Spleen (tissue), 11 donors: ENCODE measurements around the gene PHF20. TPM values are rescaled to one million over a fixed set of nuclear protein-coding genes. Genes with fewer than 3 reads are reported as not detected.
A peak's percentile ranks its signal among the peaks of the same experiment; 100 is the strongest.

Experiments
- DNase-seq: peaks from one replicate; pipeline ENCODE4 v3.0.0-alpha.2; 2020
- H3K27ac ChIP-seq, 8 donors: fragments of 200-600 bp; sonication (generic) in 7 of 8; 1 replicate in 4 of 8; 2 replicates in 4 of 8; pipeline versions ENCODE4 v1.5.0 to v1.8.0; 2016 to 2021; ENCODE audit warnings: inconsistent platforms in 4 of 8, mild to moderate bottlenecking in 4 of 8, moderate library complexity in 1 of 8
- H3K27me3 ChIP-seq, 7 donors: fragments of 200-600 bp; sonication (generic) in 6 of 7; replicated peaks in 1 of 7; 1 replicate in 4 of 7; 2 replicates in 3 of 7; pipeline versions ENCODE4 v1.5.0 to v1.8.0; 2016 to 2021; ENCODE audit warnings: inconsistent platforms in 3 of 7, mild to moderate bottlenecking in 1 of 7
- H3K36me3 ChIP-seq, 6 donors: fragments of 200-600 bp; sonication (generic) in 5 of 6; 1 replicate in 4 of 6; 2 replicates in 2 of 6; pipeline versions ENCODE4 v1.5.0 to v1.8.0; 2016 to 2021; ENCODE audit warnings: inconsistent platforms in 2 of 6
- H3K4me1 ChIP-seq, 6 donors: fragments of 200-600 bp; sonication (generic) in 5 of 6; 1 replicate in 3 of 6; 2 replicates in 3 of 6; pipeline versions ENCODE4 v1.5.0 to v1.8.0; 2016 to 2021; ENCODE audit warnings: inconsistent platforms in 3 of 6
- H3K4me3 ChIP-seq, 8 donors: fragments of 200-600 bp; sonication (generic) in 7 of 8; 1 replicate in 4 of 8; 2 replicates in 4 of 8; pipeline versions ENCODE4 v1.5.0 to v1.8.0; 2016 to 2021; ENCODE audit warnings: inconsistent platforms in 4 of 8, mild to moderate bottlenecking in 4 of 8, moderate library complexity in 2 of 8
- H3K9me3 ChIP-seq, 8 donors: fragments of 200-600 bp; sonication (generic) in 7 of 8; 1 replicate in 4 of 8; 2 replicates in 4 of 8; pipeline versions ENCODE4 v1.5.0 to v1.8.0; 2016 to 2021; ENCODE audit warnings: inconsistent platforms in 4 of 8
- POLR2A ChIP-seq, 3 donors: fragments of 450-650 bp; IDR thresholded peaks; one replicate each; pipeline ENCODE4 v1.5.1; 2017; ENCODE audit warnings: antibody characterized with exemption in 3 of 3, mild to moderate bottlenecking in 1 of 3
- POLR2AphosphoS5 ChIP-seq, 3 donors: sonication (generic); formaldehyde crosslinking; IDR thresholded peaks; one replicate each; pipeline ENCODE4 v1.5.1; 2017; ENCODE audit warnings: antibody characterized with exemption in 3 of 3
- WGBS, 5 donors: extraction: QIAGEN DNeasy Blood & Tissue Kit in 3 of 5; methylation state at CpG; one replicate each; pipeline versions ENCODE4 v1.1.5 to v1.1.7; 2013 to 2018; 5-methylcytosine and 5-hydroxymethylcytosine counted together
- intact Hi-C: fragments of 100-400 bp; cut with DNase I; formaldehyde crosslinking; loops from one replicate; pipeline ENCODE4 v1.15.0; 2023; ENCODE audit warnings: low total_unique reads
- polyA plus RNA-seq, 3 donors: library from polyadenylated mRNA; stranded (reverse); fragments of 200-250 nt; gene quantifications; one replicate each; pipeline ENCODE4 v1.2.1, GENCODE V29; 2013
- total RNA-seq, 7 donors: library from RNA; depleted of rRNA in 3 of 7; stranded (reverse); fragments of >200 nt in 3 of 7; fragmentation: NEBNext Ultra II Directional in 4 of 7; extraction: Animal tissue kit (Norgen Biotek cat#: 25700) in 4 of 7; gene quantifications; one replicate each; pipeline versions ENCODE4 v1.1.0 to v1.2.1, GENCODE V29; 2016 to 2021
- TF ChIP-seq, protein P1 (sequence below), 11 experiments: fragments of 200-600 bp in 7 of 11; fragments of 450-650 bp in 4 of 11; sonication (generic) in 4 of 11; IDR thresholded peaks in 8 of 11; conservative IDR thresholded peaks in 3 of 11; 1 replicate in 7 of 11; 2 replicates in 4 of 11; pipeline versions ENCODE4 v1.4.0 to v1.8.0; 2016 to 2021; ENCODE audit warnings: antibody characterized with exemption in 11 of 11, inconsistent platforms in 4 of 11, mild to moderate bottlenecking in 1 of 11
- donor health status: healthy with polysubstance abuse.
- donor health status: DM: no; HTN: no; CAD: no; lungs with moderate emphysema.
- donor health status: DM: no; HTN: no; CAD: no.
- donor health status: Bipolar disorder and iron deficiency.
- donor health status: healthy.
- donor health status: DM: no; HTN: no; CAD: no.
- donor health status: DM: yes; HTN: yes; CAD: no.

The PHF20 gene
- total and polyA plus RNA-seq, 10 donors = 40.0 to 89.9 (median 57.4) TPM

DNA sequence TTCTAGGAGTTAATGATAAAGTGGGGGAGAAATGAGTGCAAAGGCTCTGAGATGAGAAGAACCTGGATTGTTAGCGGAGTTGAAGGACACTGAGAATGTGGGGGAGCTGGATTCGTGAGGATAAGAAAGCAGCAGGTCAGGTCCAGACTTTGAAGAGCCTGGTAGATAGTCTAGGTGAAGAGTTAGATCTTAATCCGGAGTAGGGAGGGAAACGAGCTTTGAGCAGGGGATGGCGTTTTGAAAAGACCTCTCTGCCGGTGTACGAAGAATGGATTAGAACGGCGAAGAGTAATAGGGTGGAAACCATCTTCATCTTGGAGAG is 487 bp upstream of the PHF20 start:
- H3K9me3 ChIP-seq = no peaks in the 10 kb centered on the region
- no peaks in the 10 kb centered on the region for H3K27me3 ChIP-seq
- intact Hi-C loops = no loop called here
- no peak for DNase-seq
- peak overlapping the region; percentile 86 to 99 (median 94) for H3K27ac ChIP-seq
- peak overlapping the region in 2 of 8 donors; percentile 62 to 80 for H3K4me3 ChIP-seq
- TF ChIP-seq POLR2A (IDR thresholded peaks at IDR 0.05) (no peak), POLR2AphosphoS5 (IDR thresholded peaks at IDR 0.05) (no peak)
- TF ChIP-seq, protein P1, sequence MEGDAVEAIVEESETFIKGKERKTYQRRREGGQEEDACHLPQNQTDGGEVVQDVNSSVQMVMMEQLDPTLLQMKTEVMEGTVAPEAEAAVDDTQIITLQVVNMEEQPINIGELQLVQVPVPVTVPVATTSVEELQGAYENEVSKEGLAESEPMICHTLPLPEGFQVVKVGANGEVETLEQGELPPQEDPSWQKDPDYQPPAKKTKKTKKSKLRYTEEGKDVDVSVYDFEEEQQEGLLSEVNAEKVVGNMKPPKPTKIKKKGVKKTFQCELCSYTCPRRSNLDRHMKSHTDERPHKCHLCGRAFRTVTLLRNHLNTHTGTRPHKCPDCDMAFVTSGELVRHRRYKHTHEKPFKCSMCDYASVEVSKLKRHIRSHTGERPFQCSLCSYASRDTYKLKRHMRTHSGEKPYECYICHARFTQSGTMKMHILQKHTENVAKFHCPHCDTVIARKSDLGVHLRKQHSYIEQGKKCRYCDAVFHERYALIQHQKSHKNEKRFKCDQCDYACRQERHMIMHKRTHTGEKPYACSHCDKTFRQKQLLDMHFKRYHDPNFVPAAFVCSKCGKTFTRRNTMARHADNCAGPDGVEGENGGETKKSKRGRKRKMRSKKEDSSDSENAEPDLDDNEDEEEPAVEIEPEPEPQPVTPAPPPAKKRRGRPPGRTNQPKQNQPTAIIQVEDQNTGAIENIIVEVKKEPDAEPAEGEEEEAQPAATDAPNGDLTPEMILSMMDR (IDR thresholded peaks at IDR 0.05 in 8 of 11, conservative IDR thresholded peaks at IDR 0.05 in 3 of 11) = no peak
- WGBS, 5 donors = 83 to 88% (median 85%) methylated on average over 9 of the region's 9 CpGs
- peaks cover 0 to 22% (median 2%) of the 10 kb centered on the region in 6 donors for H3K36me3 ChIP-seq
- H3K4me1 ChIP-seq = peaks cover 65 to 93% (median 89%) of the 10 kb centered on the region in 6 donors

- no peak for TF ChIP-seq POLR2A (IDR thresholded peaks at IDR 0.05)
- no peak for TF ChIP-seq POLR2AphosphoS5 (IDR thresholded peaks at IDR 0.05)
- TF ChIP-seq, protein P1 (IDR thresholded peaks at IDR 0.05 in 8 of 11, conservative IDR thresholded peaks at IDR 0.05 in 3 of 11) = no peak
- peaks cover 0 to 27% (median 2%) of the 10 kb centered on the region in 6 donors for H3K36me3 ChIP-seq
- peaks cover 66 to 94% (median 90%) of the 10 kb centered on the region in 6 donors for H3K4me1 ChIP-seq
- DNase-seq = no peak
- H3K27ac ChIP-seq = peak overlapping the region; percentile 86 to 99 (median 94)
- peak overlapping the region; percentile 53 to 80 (median 62) for H3K4me3 ChIP-seq
- no peaks in the 10 kb centered on the region for H3K9me3 ChIP-seq
- intact Hi-C loops = no loop called here
- no peaks in the 10 kb centered on the region for H3K27me3 ChIP-seq
- WGBS, 5 donors = 2 to 4% (median 3%) methylated on average over 8 of the region's 8 CpGs
Observed at GRCh38 chr20:35772563-35773058, 796 bp downstream of the PHF20 start.

DNA sequence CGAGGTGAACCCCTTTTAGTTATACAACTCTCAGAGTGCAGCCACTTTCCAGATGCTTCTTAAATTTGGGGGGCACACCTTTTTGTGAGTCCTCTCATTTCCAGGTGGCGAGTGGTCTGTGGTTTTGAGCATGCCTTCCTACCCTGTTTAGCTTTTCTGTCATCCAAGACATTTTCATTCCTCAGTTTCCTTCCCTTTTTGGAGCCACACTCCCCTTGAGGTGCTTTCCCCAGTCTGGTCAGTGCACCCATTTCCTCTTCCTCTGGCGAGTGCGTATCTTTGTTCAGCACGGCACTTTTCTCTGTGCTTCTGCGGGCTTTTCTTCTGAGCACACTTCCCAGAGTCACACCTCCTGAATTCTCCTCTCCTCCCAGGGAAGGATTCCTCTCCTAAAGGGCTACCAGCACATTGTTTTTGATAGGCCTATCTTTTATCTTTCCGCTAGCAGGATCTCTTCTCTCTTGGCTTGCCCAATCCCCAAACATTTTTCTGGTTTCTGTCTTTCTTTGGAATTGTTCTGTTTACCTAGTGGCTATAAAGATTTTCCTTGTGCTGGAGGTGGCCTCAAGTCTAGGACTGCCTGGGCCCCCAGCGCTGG is 1.4 kb downstream of the PHF20 start:
- intact Hi-C loops = no loop called here
- H3K36me3 ChIP-seq = peaks cover 0 to 32% (median 2%) of the 10 kb centered on the region in 6 donors
- peak overlapping the region; percentile 53 to 80 (median 62) for H3K4me3 ChIP-seq
- H3K4me1 ChIP-seq = peaks cover 61 to 94% (median 86%) of the 10 kb centered on the region in 6 donors
- H3K9me3 ChIP-seq = no peaks in the 10 kb centered on the region
- H3K27ac ChIP-seq = peak overlapping the region; percentile 86 to 99 (median 94)
- peak in 1 of 3 donors; percentile 87 for TF ChIP-seq POLR2AphosphoS5 (IDR thresholded peaks at IDR 0.05)
- TF ChIP-seq POLR2A (IDR thresholded peaks at IDR 0.05) = peak in 1 of 3 donors; percentile 30
- TF ChIP-seq, protein P1 (IDR thresholded peaks at IDR 0.05 in 8 of 11, conservative IDR thresholded peaks at IDR 0.05 in 3 of 11) = no peak
- no peaks in the 10 kb centered on the region for H3K27me3 ChIP-seq
- 12 to 26% (median 18%) methylated on average over 8 of the region's 8 CpGs for WGBS, 5 donors
- peak; percentile 76 for DNase-seq

DNA sequence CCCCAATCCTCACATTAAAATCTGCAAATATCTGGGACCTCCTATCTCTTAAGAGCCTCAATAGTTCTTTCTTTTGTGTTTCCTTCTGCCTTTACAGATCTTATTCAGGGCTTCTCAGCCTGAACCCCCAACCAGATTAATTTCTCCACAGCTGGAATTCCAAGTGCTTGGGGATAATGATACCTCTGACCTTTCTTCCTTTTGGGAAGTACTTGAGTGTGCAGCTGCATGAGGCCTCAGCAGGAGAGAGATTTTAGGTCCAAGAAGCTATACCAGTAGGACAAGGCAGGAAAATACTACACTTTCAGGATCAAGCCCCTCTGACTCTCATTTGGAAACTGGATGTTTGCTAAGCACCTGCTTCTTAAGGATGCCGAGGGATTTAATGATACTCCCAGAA is 2.6 kb downstream of the PHF20 start:
- intact Hi-C loops = no loop called here
- Histone ChIP-seq H3K36me3 (peaks cover 0 to 43% (median 3%) of the 10 kb centered on the region in 6 donors), H3K9me3 (no peaks in the 10 kb centered on the region), H3K27me3 (no peaks in the 10 kb centered on the region), H3K27ac (peak overlapping the region in 4 of 8 donors; percentile 92 to 99 (median 96)), H3K4me3 (peak overlapping the region in 1 of 8 donors; percentile 80), H3K4me1 (peaks cover 49 to 93% (median 75%) of the 10 kb centered on the region in 6 donors)
- TF ChIP-seq POLR2AphosphoS5 (IDR thresholded peaks at IDR 0.05) (no peak), POLR2A (IDR thresholded peaks at IDR 0.05) (no peak)
- TF ChIP-seq, protein P1 (IDR thresholded peaks at IDR 0.05 in 8 of 11, conservative IDR thresholded peaks at IDR 0.05 in 3 of 11) = no peak
- no peak for DNase-seq
- WGBS, 5 donors = 76 to 92% (median 83%) methylated on average over 1 of the region's 1 CpG
